MM.1S (cell line): ENCODE results near the gene ZNF627.

Source experiments
- DNase-seq: peaks from one replicate; pipeline ENCODE4 v3.0.0-alpha.2; 2015
- H2AFZ ChIP-seq: fragments of 300-600 bp; sonication (generic); 2 replicates; pipeline ENCODE4 v1.6.0; 2016; ENCODE audit warnings: antibody characterized with exemption, low read length
- H3F3A ChIP-seq: fragments of 300-600 bp; sonication (generic); 2 replicates; pipeline ENCODE4 v1.6.1; 2016; ENCODE audit warnings: mild to moderate bottlenecking, antibody characterized with exemption, low read length, moderate library complexity, mixed read lengths; ENCODE audit not compliant: insufficient read depth
- H3K27ac ChIP-seq: fragments of 300-600 bp; sonication (generic); 2 replicates; pipeline ENCODE4 v1.5.1; 2016; ENCODE audit warnings: mild to moderate bottlenecking, low read length
- H3K27me3 ChIP-seq: fragments of 300-600 bp; sonication (generic); replicated peaks from 2 replicates; pipeline ENCODE4 v1.6.0; 2016; ENCODE audit warnings: low read length; ENCODE audit not compliant: insufficient read depth
- H3K36me3 ChIP-seq: fragments of 300-600 bp; sonication (generic); replicated peaks from 2 replicates; pipeline ENCODE4 v1.6.1; 2016; ENCODE audit warnings: mild to moderate bottlenecking, low read length, mixed read lengths; ENCODE audit not compliant: insufficient read depth
- H3K4me1 ChIP-seq: fragments of 300-600 bp; sonication (generic); 2 replicates; pipeline ENCODE4 v1.6.1; 2016; ENCODE audit warnings: low read length, mixed read lengths
- H3K4me2 ChIP-seq: fragments of 300-600 bp; sonication (generic); 2 replicates; pipeline ENCODE4 v1.6.0; 2016; ENCODE audit warnings: low read depth, low read length
- H3K4me3 ChIP-seq: fragments of 300-600 bp; sonication (generic); 2 replicates; pipeline ENCODE4 v1.5.1; 2016; ENCODE audit warnings: low read length, mixed read lengths
- H3K79me2 ChIP-seq: fragments of 300-600 bp; sonication (generic); 2 replicates; pipeline ENCODE4 v1.6.1; 2016; ENCODE audit warnings: mixed run types, low read length, mixed read lengths
- H3K9ac ChIP-seq: fragments of 300-600 bp; sonication (generic); 2 replicates; pipeline ENCODE4 v1.6.1; 2016; ENCODE audit warnings: low read length, mixed read lengths
- H3K9me2 ChIP-seq: fragments of 300-600 bp; sonication (generic); replicated peaks from 2 replicates; pipeline ENCODE4 v1.6.1; 2016; ENCODE audit warnings: mild to moderate bottlenecking, low read length, mixed read lengths; ENCODE audit not compliant: insufficient read depth
- H3K9me3 ChIP-seq: fragments of 300-600 bp; sonication (generic); replicated peaks from 2 replicates; pipeline ENCODE4 v1.6.1; 2016; ENCODE audit warnings: mild to moderate bottlenecking, low read length, mixed read lengths; ENCODE audit not compliant: insufficient read depth
- H4K20me1 ChIP-seq: fragments of 300-600 bp; sonication (generic); 2 replicates; pipeline ENCODE4 v1.6.1; 2016; ENCODE audit warnings: mild to moderate bottlenecking, low read length, moderate library complexity, mixed read lengths; ENCODE audit not compliant: insufficient read depth
- CTCF ChIP-seq: fragments of 300-600 bp; sonication (generic); IDR thresholded peaks from 2 replicates; pipeline ENCODE4 v1.5.1; 2016; ENCODE audit warnings: antibody characterized with exemption, low read length, mixed read lengths
- EZH2 ChIP-seq: fragments of 300-600 bp; sonication (generic); optimal IDR thresholded peaks from 2 replicates; pipeline ENCODE3; 2017; ENCODE audit warnings: low read depth, mild to moderate bottlenecking, antibody characterized with exemption, low read length, mixed read lengths
- EZH2phosphoT487 ChIP-seq: fragments of 300-600 bp; sonication (generic); IDR thresholded peaks from 2 replicates; pipeline ENCODE4 v1.6.1; 2018; ENCODE audit warnings: antibody characterized with exemption, low read length

ZNF627 gene

DNA sequence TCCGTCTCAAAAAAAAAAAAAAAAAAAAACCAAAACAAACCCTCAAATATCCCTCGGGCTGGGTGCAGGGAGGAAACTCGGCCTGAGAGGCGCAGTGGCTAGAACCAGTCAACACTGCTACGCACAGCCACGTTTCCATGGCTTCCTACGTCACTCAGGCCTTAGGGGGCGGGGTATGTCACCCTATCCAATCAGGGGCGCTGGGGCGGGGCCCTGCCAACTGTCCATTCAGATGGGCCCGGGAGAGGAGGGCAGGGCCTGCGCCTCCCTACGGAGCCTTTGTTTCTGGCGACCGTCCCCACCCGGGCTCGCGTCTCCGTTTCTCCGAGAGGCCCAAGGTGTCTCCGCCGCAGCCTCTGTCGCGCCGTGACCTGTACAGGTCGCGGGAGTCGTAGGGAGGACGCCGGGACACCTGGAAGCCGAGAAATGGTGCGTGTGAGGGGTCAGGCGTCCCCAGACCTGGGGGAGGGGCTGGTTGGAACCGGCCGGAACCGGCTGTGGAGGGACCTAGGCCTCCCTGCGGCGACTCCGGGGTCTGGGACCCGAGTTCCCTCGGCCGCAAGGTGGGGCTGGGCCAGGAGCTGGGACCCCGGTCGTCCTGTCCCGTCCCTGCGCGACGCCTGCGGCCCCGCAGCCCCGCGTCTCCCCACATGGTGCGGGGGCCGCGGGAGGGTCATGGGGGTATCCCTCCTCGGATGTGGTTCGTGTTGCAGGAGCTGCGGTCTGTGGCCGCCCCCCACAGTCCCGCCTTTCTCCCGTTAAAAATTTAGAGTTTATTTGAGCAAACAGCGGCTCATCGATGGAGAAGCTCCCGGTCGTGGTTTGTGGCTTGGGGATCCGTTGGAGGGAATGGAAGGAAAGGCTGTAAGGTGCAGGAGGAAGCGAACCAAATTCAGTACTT, at the start of gene ZNF627:
TSS of gene ZNF627 (plus strand) at position 282 of the 901 bp plus-strand sequence. CDS start at position 427, 145 bp downstream.
- Histone ChIP-seq H3K9ac (peak within 1 kb of the TSS; percentile 93), H3K36me3 (no peaks in the 10 kb centered on the region), H3K4me2 (peak within 1 kb of the TSS; percentile 80), H2AFZ (peak within 1 kb of the TSS; percentile 85), H3K4me1 (no peaks in the 10 kb centered on the region), H3K9me3 (no peaks in the 10 kb centered on the region), H3K27me3 (no peaks in the 10 kb centered on the region), H3K4me3 (peak within 1 kb of the TSS; percentile 91), H3K79me2 (peaks cover 22% of the 10 kb centered on the region), H3K9me2 (no peaks in the 10 kb centered on the region), H3F3A (no peaks in the 10 kb centered on the region), H4K20me1 (no peaks in the 10 kb centered on the region), H3K27ac (peak within 1 kb of the TSS; percentile 69)
- peak; percentile 99 for DNase-seq
- peak; percentile 20 for TF ChIP-seq CTCF
- TF ChIP-seq EZH2phosphoT487: no peak

DNA sequence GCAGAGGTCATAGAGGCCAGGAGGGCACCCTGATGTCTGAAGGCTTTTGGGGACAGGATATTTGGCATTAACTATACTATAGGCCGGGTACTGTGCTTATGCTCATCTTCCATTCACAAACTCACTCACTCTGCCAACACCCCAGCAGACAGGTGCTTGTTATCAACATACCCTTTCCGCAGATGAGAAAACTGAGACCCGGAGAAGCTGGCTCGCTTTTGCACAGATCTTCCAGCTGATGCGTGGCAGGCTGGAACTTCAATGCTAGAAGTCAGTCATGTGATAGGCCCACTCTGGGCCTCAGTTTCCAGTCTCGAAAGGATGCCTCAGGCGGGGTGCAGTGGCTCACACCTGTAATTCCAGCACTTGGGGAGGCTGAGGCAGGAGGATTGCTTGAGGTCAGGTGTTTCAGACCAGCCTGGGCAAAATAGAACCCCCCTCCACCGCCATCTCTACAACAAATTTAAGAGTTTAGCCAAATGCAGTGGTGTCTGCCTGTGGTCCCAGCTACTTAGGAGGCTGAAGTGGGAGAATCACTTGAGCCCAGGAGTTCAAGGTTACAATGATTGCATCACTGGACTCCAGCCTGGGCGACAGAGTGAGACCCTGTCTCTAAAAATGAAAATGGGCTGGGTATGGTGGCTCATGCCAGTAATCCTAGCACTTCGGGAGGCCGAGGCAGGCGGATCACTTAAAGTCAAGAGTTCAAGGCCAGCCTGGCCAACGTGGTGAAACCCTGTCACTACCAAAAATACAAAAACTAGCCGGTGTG, 49.2 kb upstream of the ZNF627 start:
- Histone ChIP-seq H3K27me3 (peaks cover 21% of the 10 kb centered on the region), H3K4me2 (no peak overlapping the region), H3K9ac (no peak overlapping the region), H3K9me3 (no peaks in the 10 kb centered on the region), H3F3A (no peaks in the 10 kb centered on the region), H3K36me3 (no peaks in the 10 kb centered on the region), H3K79me2 (no peaks in the 10 kb centered on the region), H4K20me1 (no peaks in the 10 kb centered on the region), H3K4me3 (no peak overlapping the region), H3K27ac (no peak overlapping the region), H3K4me1 (no peaks in the 10 kb centered on the region), H2AFZ (no peak overlapping the region), H3K9me2 (no peaks in the 10 kb centered on the region)
- no peak for DNase-seq
- TF ChIP-seq CTCF (no peak), EZH2 (no peak), EZH2phosphoT487 (no peak)

DNA sequence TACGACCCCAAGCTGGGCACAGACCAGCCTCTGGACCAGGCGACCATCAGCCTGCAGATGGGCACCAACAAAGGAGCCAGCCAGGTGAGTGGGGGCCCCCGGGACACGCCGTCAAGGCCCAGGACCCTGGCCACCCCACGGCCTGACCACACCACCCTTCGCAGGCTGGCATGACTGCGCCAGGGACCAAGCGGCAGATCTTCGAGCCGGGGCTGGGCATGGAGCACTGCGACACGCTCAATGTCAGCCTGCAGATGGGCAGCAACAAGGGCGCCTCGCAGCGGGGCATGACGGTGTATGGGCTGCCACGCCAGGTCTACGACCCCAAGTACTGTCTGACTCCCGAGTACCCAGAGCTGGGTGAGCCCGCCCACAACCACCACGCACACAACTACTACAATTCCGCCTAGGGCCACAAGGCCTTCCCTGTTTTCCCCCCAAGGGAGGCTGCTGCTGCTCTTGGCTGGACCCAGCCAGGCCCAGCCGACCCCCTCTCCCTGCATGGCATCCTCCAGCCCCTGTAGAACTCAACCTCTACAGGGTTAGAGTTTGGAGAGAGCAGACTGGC, 47.8 kb upstream of the ZNF627 start:
- Histone ChIP-seq H3K4me2 (no peak overlapping the region), H3K4me1 (no peaks in the 10 kb centered on the region), H3F3A (no peaks in the 10 kb centered on the region), H3K36me3 (no peaks in the 10 kb centered on the region), H3K9me2 (no peaks in the 10 kb centered on the region), H3K27ac (no peak overlapping the region), H3K9ac (no peak overlapping the region), H2AFZ (no peak overlapping the region), H3K79me2 (no peaks in the 10 kb centered on the region), H3K27me3 (peaks cover 13% of the 10 kb centered on the region), H4K20me1 (no peaks in the 10 kb centered on the region), H3K4me3 (no peak overlapping the region), H3K9me3 (no peaks in the 10 kb centered on the region)
- no peak for DNase-seq
- TF ChIP-seq EZH2 (no peak), CTCF (no peak), EZH2phosphoT487 (no peak)
